ENCODE measurements around the gene CASP9. TPM values are rescaled to one million over a fixed set of nuclear protein-coding genes. Genes with fewer than 3 reads are reported as not detected.

CASP9 gene
- total and polyA plus RNA-seq, 2 of the 13 experiments (the other 11 are each of a cell fraction or from before 2014, with no cell fraction given) = 8.5 to 11.5 TPM

DNA sequence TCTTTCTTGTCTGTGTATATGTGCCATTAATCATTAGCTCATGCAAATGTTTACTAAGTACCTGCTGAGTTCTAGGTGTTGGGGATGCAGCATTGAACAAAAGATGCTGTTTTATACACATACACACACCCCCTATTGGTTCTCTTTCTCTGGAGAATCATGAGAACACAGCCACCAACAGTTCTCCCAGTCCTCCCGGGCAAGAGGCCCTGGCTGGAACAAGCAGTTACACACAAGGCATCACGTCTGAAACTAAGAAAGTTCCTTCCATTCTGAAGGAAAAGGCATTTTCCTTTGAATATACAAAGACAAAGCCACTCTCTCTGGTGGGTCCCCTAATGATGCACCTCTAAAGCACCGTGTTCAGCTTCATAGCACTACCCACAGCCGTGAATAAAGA is 10.8 kb downstream of the CASP9 start:
- POLR2A ChIA-PET = no interaction called here
- no peak for FAIRE-seq

More for the DNA sequence above, 10.8 kb downstream of the CASP9 start:
- in situ Hi-C loops (cut with HindIII; ENCODE audit: extremely low pct_ligation_motif_present, low pct_unique_long_range_greater_than_20kb) = no loop called here
- intact Hi-C loops (cut with micrococcal nuclease; ENCODE audit: unreplicated experiment) = no loop called here
- DNase-seq (ENCODE audit: low spot score) (no peak), ATAC-seq (no peak)
- Histone ChIP-seq H3K4me3 (replicated peaks in 1 of 3; ENCODE audit: insufficient read depth in 1 of 3, low read depth in 2 of 3, low read length in 3 of 3) (no peak overlapping the region), H3K27ac (ENCODE audit: extremely low read length, insufficient read depth, low read length) (no peak overlapping the region), H3K4me2 (ENCODE audit: low read depth, low read length) (no peak overlapping the region), H3K9ac (ENCODE audit: insufficient read depth, low read depth, low read length) (no peak overlapping the region), H3K79me2 (ENCODE audit: insufficient read depth, low read length) (no peaks in the 10 kb centered on the region), H3K36me3 (replicated peaks in 1 of 2; ENCODE audit: control insufficient read depth in 1 of 2, insufficient read depth in 2 of 2, low read length in 2 of 2) (peaks cover 0 to 17% of the 10 kb centered on the region in 2 experiments; a peak in 3 of 5 replicates), H2AFZ (ENCODE audit: low read length) (no peak overlapping the region), H3K4me1 (ENCODE audit: insufficient read depth, low read length) (peaks cover 6% of the 10 kb centered on the region; the same call in 1 of the 2 replicates), H3K27me3 (ENCODE audit: control insufficient read depth in 1 of 2, insufficient read depth in 2 of 2, low read length in 2 of 2) (no peaks in the 10 kb centered on the region), H4K20me1 (ENCODE audit: insufficient read depth, low read length) (no peaks in the 10 kb centered on the region), H3K9me3 (ENCODE audit: low read length) (no peaks in the 10 kb centered on the region)
- no TSS peak for BruUV-seq (replicated peaks)
- TF ChIP-seq ZNF670 (CRISPR knock-in tag; IDR thresholded peaks at IDR 0.05; ENCODE audit: borderline replicate concordance) (no peak), SUZ12 (IDR thresholded peaks at IDR 0.05; ENCODE audit: low read depth, low read length) (no peak), ZNF317 (CRISPR knock-in tag; IDR thresholded peaks at IDR 0.05) (no peak)
- TF ChIP-seq, protein P1, sequence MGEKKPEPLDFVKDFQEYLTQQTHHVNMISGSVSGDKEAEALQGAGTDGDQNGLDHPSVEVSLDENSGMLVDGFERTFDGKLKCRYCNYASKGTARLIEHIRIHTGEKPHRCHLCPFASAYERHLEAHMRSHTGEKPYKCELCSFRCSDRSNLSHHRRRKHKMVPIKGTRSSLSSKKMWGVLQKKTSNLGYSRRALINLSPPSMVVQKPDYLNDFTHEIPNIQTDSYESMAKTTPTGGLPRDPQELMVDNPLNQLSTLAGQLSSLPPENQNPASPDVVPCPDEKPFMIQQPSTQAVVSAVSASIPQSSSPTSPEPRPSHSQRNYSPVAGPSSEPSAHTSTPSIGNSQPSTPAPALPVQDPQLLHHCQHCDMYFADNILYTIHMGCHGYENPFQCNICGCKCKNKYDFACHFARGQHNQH (CRISPR knock-in tag; IDR thresholded peaks at IDR 0.05) = no peak
- TF ChIP-seq, protein P2, sequence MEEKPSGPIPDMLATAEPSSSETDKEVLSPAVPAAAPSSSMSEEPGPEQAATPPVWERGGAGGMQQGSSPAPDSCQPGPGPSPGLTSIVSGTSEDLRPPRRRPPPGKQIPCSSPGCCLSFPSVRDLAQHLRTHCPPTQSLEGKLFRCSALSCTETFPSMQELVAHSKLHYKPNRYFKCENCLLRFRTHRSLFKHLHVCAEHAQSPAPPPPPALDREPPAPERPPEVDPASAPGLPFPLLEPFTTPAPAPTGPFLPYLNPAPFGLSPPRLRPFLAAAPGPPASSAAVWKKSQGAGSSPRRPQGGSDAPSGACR (CRISPR knock-in tag; IDR thresholded peaks at IDR 0.05) = no peak
- TF ChIP-seq, protein P3, sequence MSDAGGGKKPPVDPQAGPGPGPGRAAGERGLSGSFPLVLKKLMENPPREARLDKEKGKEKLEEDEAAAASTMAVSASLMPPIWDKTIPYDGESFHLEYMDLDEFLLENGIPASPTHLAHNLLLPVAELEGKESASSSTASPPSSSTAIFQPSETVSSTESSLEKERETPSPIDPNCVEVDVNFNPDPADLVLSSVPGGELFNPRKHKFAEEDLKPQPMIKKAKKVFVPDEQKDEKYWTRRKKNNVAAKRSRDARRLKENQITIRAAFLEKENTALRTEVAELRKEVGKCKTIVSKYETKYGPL (CRISPR knock-in tag; IDR thresholded peaks at IDR 0.05) = no peak
- TF ChIP-seq, protein P4, sequence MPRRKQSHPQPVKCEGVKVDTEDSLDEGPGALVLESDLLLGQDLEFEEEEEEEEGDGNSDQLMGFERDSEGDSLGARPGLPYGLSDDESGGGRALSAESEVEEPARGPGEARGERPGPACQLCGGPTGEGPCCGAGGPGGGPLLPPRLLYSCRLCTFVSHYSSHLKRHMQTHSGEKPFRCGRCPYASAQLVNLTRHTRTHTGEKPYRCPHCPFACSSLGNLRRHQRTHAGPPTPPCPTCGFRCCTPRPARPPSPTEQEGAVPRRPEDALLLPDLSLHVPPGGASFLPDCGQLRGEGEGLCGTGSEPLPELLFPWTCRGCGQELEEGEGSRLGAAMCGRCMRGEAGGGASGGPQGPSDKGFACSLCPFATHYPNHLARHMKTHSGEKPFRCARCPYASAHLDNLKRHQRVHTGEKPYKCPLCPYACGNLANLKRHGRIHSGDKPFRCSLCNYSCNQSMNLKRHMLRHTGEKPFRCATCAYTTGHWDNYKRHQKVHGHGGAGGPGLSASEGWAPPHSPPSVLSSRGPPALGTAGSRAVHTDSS (CRISPR knock-in tag; conservative IDR thresholded peaks at IDR 0.05) = no peak
- TF ChIP-seq, protein P5, sequence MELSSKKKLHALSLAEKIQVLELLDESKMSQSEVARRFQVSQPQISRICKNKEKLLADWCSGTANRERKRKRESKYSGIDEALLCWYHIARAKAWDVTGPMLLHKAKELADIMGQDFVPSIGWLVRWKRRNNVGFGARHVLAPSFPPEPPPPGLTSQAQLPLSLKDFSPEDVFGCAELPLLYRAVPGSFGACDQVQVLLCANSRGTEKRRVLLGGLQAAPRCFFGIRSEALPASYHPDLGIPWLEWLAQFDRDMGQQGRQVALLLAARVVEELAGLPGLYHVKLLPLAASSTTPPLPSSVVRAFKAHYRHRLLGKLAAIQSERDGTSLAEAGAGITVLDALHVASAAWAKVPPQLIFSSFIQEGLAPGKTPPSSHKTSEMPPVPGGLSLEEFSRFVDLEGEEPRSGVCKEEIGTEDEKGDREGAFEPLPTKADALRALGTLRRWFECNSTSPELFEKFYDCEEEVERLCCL (CRISPR knock-in tag; IDR thresholded peaks at IDR 0.05; ENCODE audit: borderline replicate concordance) = no peak
- TF ChIP-seq, protein P6, sequence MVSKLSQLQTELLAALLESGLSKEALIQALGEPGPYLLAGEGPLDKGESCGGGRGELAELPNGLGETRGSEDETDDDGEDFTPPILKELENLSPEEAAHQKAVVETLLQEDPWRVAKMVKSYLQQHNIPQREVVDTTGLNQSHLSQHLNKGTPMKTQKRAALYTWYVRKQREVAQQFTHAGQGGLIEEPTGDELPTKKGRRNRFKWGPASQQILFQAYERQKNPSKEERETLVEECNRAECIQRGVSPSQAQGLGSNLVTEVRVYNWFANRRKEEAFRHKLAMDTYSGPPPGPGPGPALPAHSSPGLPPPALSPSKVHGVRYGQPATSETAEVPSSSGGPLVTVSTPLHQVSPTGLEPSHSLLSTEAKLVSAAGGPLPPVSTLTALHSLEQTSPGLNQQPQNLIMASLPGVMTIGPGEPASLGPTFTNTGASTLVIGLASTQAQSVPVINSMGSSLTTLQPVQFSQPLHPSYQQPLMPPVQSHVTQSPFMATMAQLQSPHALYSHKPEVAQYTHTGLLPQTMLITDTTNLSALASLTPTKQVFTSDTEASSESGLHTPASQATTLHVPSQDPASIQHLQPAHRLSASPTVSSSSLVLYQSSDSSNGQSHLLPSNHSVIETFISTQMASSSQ (IDR thresholded peaks at IDR 0.05; ENCODE audit: low read depth) = no peak
- TF ChIP-seq, protein P6 (CRISPR knock-in tag; IDR thresholded peaks at IDR 0.05; ENCODE audit: borderline replicate concordance) = no peak
- WGBS (ENCODE audit: low lambda C conversion rate) = 92% methylated on average over 4 of the region's 4 CpGs
- CTCF ChIA-PET (ENCODE audit: low intra/inter-chr PET ratio, low total read pairs) = no interaction called here

Measured in HepG2 (cell line).